GM12878 (cell line): ENCODE results near the gene LRCH2. TPM values are rescaled to one million over a fixed set of nuclear protein-coding genes. Genes with fewer than 3 reads are reported as not detected.

ENCODE experiments used
- ATAC-seq: fragments of 200-7000 bp; cut with Tn5 transposase; 3 replicates; pipeline ENCODE4 v1.9.1; 2020; ENCODE audit warnings: mild to moderate bottlenecking, moderate library complexity
- BruUV-seq: library from RNA; stranded (reverse); fragments of 400-500 nt; replicated peaks from 2 replicates; lab custom pipeline; 2021; lab: Mats Ljungman, UMichigan
- CTCF ChIA-PET: fragments of 300-600 bp; sonication (Branson Sonifier 250); formaldehyde crosslinking; extraction: SDS; loops from one replicate; lab custom pipeline; 2021; ENCODE audit warnings: inconsistent platforms; lab: Yijun Ruan, JAX
- POLR2A ChIA-PET: fragments of 350-600 bp; formaldehyde crosslinking; extraction: SDS; loops from one replicate; lab custom pipeline; 2021; ENCODE audit warnings: inconsistent platforms; lab: Charles Lee
- RAD21 ChIA-PET: fragments of 300-600 bp; sonication (Branson Sonifier 250); formaldehyde crosslinking; loops from one replicate; lab custom pipeline; 2023; ENCODE audit warnings: antibody characterized with exemption; ENCODE audit not compliant: unreplicated experiment; lab: Charles Lee
- SMC1A ChIA-PET: fragments of 300-600 bp; sonication (Branson Sonifier 250); formaldehyde crosslinking; loops from one replicate; lab custom pipeline; 2023; ENCODE audit not compliant: unreplicated experiment, uncharacterized antibody; lab: Charles Lee
- DNase-seq: peaks from one replicate; pipeline ENCODE4 v3.0.0-alpha.2; 2011; ENCODE audit warnings: low read depth, low spot score
- FAIRE-seq: peaks from 3 replicates; lab custom pipeline; 2011; peaks lifted over from hg19 to GRCh38; lab: Jason Lieb, UNC
- H2AFZ ChIP-seq: 2 replicates; pipeline ENCODE4 v1.6.0; 2011; ENCODE audit warnings: low read depth, low read length, control low read depth; ENCODE audit not compliant: control insufficient read depth
- H3K27ac ChIP-seq: 2 replicates; pipeline ENCODE4 v1.5.1; 2011; ENCODE audit warnings: control low read depth; ENCODE audit not compliant: control insufficient read depth, insufficient read depth
- H3K27me3 ChIP-seq, 2 experiments: replicated peaks in 1 of 2; 2 replicates each; pipeline versions ENCODE4 v1.6.0 to v1.6.1; 2011; ENCODE audit warnings: low read length in 1 of 2; ENCODE audit not compliant: control insufficient read depth in 2 of 2, insufficient read depth in 2 of 2
- H3K36me3 ChIP-seq, 2 experiments: 2 replicates each; pipeline ENCODE4 v1.5.1; 2011; ENCODE audit warnings: low read length in 1 of 2; ENCODE audit not compliant: control insufficient read depth in 2 of 2, insufficient read depth in 2 of 2
- H3K4me1 ChIP-seq: 2 replicates; pipeline ENCODE4 v1.6.1; 2011; ENCODE audit warnings: mild to moderate bottlenecking, low read length, moderate library complexity, mixed read lengths; ENCODE audit not compliant: control insufficient read depth, insufficient read depth
- H3K4me2 ChIP-seq: 2 replicates; pipeline ENCODE4 v1.6.0; 2011; ENCODE audit warnings: control low read depth; ENCODE audit not compliant: control insufficient read depth, insufficient read depth
- H3K4me3 ChIP-seq: fragments of 200-600 bp; sonication (generic); 2 replicates; pipeline ENCODE4 v1.5.1; 2016
- H3K79me2 ChIP-seq: 2 replicates; pipeline ENCODE4 v1.6.0; 2011; ENCODE audit warnings: low read length; ENCODE audit not compliant: control insufficient read depth, insufficient read depth
- H3K9ac ChIP-seq: 2 replicates; pipeline ENCODE4 v1.8.0; 2011; ENCODE audit warnings: low read length, control low read depth, mixed read lengths; ENCODE audit not compliant: control insufficient read depth, insufficient read depth
- H3K9me3 ChIP-seq: replicated peaks from 3 replicates; pipeline ENCODE4 v1.5.1; 2011; ENCODE audit warnings: mild to moderate bottlenecking, low read length; ENCODE audit not compliant: control insufficient read depth, insufficient read depth
- H4K20me1 ChIP-seq: 2 replicates; pipeline ENCODE4 v1.6.0; 2011; ENCODE audit not compliant: control insufficient read depth, insufficient read depth
- CREM ChIP-seq: IDR thresholded peaks from 2 replicates; pipeline ENCODE4 v1.6.1; 2014; ENCODE audit warnings: antibody characterized with exemption, low read depth
- E2F8 ChIP-seq: fragments of 450-650 bp; IDR thresholded peaks from 2 replicates; pipeline ENCODE4 v1.6.1; 2018; ENCODE audit warnings: mild to moderate bottlenecking, low read depth, moderate library complexity; ENCODE audit not compliant: partially characterized antibody
- HDAC2 ChIP-seq: fragments of 200-600 bp; sonication (generic); IDR thresholded peaks from 2 replicates; pipeline ENCODE4 v1.6.1; 2017
- HDGF ChIP-seq: fragments of 450-650 bp; IDR thresholded peaks from 2 replicates; pipeline ENCODE4 v1.6.1; 2016; ENCODE audit warnings: antibody characterized with exemption
- HSF1 ChIP-seq: fragments of 150-350 bp; IDR thresholded peaks from 2 replicates; pipeline ENCODE4 v1.6.1; 2014; ENCODE audit warnings: mild to moderate bottlenecking, low read depth, low read length
- IKZF2 ChIP-seq, 2 experiments: fragments of 450-650 bp; IDR thresholded peaks; 2 replicates each; pipeline ENCODE4 v1.6.1; 2017; ENCODE audit warnings: mild to moderate bottlenecking in 2 of 2, moderate library complexity in 2 of 2
- MTA2 ChIP-seq: fragments of 450-650 bp; IDR thresholded peaks from 2 replicates; pipeline ENCODE4 v1.6.1; 2016; ENCODE audit warnings: low read depth, mild to moderate bottlenecking, moderate library complexity
- MYC ChIP-seq: IDR thresholded peaks from 2 replicates; pipeline ENCODE4 v1.6.1; 2011; ENCODE audit warnings: mild to moderate bottlenecking, low read length, moderate library complexity, inconsistent platforms; ENCODE audit not compliant: insufficient read depth, insufficient replicate concordance, insufficient read length, severe bottlenecking
- NBN ChIP-seq: fragments of 450-650 bp; IDR thresholded peaks from 2 replicates; pipeline ENCODE4 v1.6.1; 2016
- NFYA ChIP-seq: IDR thresholded peaks from 2 replicates; pipeline ENCODE4 v1.6.1; 2011; ENCODE audit warnings: low read depth, mild to moderate bottlenecking, low read length, improper control_type of control experiment, borderline replicate concordance
- NKRF ChIP-seq: fragments of 450-650 bp; conservative IDR thresholded peaks from 2 replicates; pipeline ENCODE4 v1.6.1; 2017; ENCODE audit warnings: mild to moderate bottlenecking, moderate library complexity
- POLR2AphosphoS5 ChIP-seq: IDR thresholded peaks from 2 replicates; pipeline ENCODE4 v1.6.1; 2011; ENCODE audit warnings: mild to moderate bottlenecking, low read length, inconsistent platforms
- STAT3 ChIP-seq: IDR thresholded peaks from 2 replicates; pipeline ENCODE4 v1.6.1; 2011; ENCODE audit warnings: low read depth, low read length, improper control_type of control experiment
- TCF7 ChIP-seq: IDR thresholded peaks from 2 replicates; pipeline ENCODE4 v1.6.1; 2014; ENCODE audit warnings: antibody characterized with exemption, borderline replicate concordance
- ZBTB40 ChIP-seq: fragments of 450-650 bp; IDR thresholded peaks from 2 replicates; pipeline ENCODE4 v1.6.1; 2016; ENCODE audit warnings: mild to moderate bottlenecking, moderate library complexity, borderline replicate concordance
- ZSCAN29 ChIP-seq: fragments of 450-650 bp; IDR thresholded peaks from 2 replicates; pipeline ENCODE4 v1.6.1; 2017; ENCODE audit warnings: mild to moderate bottlenecking, moderate library complexity
- WGBS: methylation state at CpG from one replicate; pipeline ENCODE4 v1.1.6; 2016; ENCODE audit warnings: low lambda C conversion rate; ENCODE audit not compliant: insufficient replicate concordance, insufficient coverage; ENCODE audit errors: missing lambda C conversion rate; 5-methylcytosine and 5-hydroxymethylcytosine counted together
- in situ Hi-C: fragments of 300-500 bp; cut with MboI; formaldehyde crosslinking; loops from 9 replicates; pipeline ENCODE4 v1.14.3; 2018; ENCODE audit warnings: mixed read lengths
- intact Hi-C: fragments of 100-400 bp; cut with micrococcal nuclease; formaldehyde crosslinking; loops from one replicate; pipeline ENCODE4 v1.14.2; 2022; ENCODE audit not compliant: unreplicated experiment
- polyA plus RNA-seq, 11 experiments: library from polyadenylated mRNA; depleted of rRNA in 4 of 11; unstranded in 6 of 11; stranded (reverse) in 5 of 11; fragments of >200 nt; fragmentation: Nextera tagmentation in 4 of 11; fragmentation: Illumina TruSeq in 1 of 11; extraction: Ambion mirVana in 4 of 11; extraction: Trizol in 1 of 11; gene quantifications; 1 replicate in 1 of 11; 2 replicates in 10 of 11; pipeline versions ENCODE4 v1.2.1 to v1.2.3, GENCODE V29; 2011 to 2016; ENCODE audit warnings: inconsistent platforms in 2 of 11, missing spikeins in 2 of 11, low read depth in 1 of 11
- total RNA-seq, 4 experiments: library from RNA; depleted of rRNA in 3 of 4; stranded (reverse); fragments of >200 nt in 3 of 4; fragmentation: Illumina TruSeq in 1 of 4; extraction: Trizol in 1 of 4; gene quantifications; 2 replicates each; pipeline versions ENCODE4 v1.2.1 to v1.2.3, GENCODE V29; 2013 to 2021

Gene LRCH2
- total and polyA plus RNA-seq, 10 of the 15 experiments (the other 5 are each of a cell fraction or from before 2014, with no cell fraction given), result 0.01 to 0.10 (median 0.03) TPM; not detected in 7

- Histone ChIP-seq H3K4me2 (no peak overlapping the region), H3K4me1 (no peaks in the 10 kb centered on the region), H4K20me1 (no peaks in the 10 kb centered on the region), H3K9ac (no peak overlapping the region), H3K9me3 (no peaks in the 10 kb centered on the region; the same call in 2 of the 3 replicates), H3K27ac (no peak overlapping the region), H3K36me3 (no peaks in the 10 kb centered on the region), H3K27me3 (no peaks in the 10 kb centered on the region), H3K4me3 (no peak overlapping the region), H3K79me2 (no peaks in the 10 kb centered on the region), H2AFZ (no peak overlapping the region)
- ATAC-seq (no peak), FAIRE-seq (no peak), DNase-seq (no peak)
- 0% methylated on average over 1 of the region's 1 CpG for WGBS
- ChIA-PET SMC1A (no interaction called here), RAD21 (no interaction called here), POLR2A (no interaction called here), CTCF (no interaction called here)
- intact Hi-C loops (no loop called here), in situ Hi-C loops (no loop called here)
- no TSS peak for BruUV-seq
- TF ChIP-seq CREM, result no peak
- no peak for TF ChIP-seq E2F8
- no peak for TF ChIP-seq NKRF
- no peak for TF ChIP-seq MTA2
- no peak for TF ChIP-seq POLR2AphosphoS5
- TF ChIP-seq STAT3, result no peak
- TF ChIP-seq IKZF2 (IDR thresholded peaks at IDR 0.05), result no peak
- no peak for TF ChIP-seq ZSCAN29
- TF ChIP-seq NBN, result no peak
- no peak for TF ChIP-seq ZBTB40
- no peak for TF ChIP-seq MYC
- TF ChIP-seq HDGF, result no peak
- no peak for TF ChIP-seq NFYA
- TF ChIP-seq HSF1, result no peak
- no peak for TF ChIP-seq TCF7
- no peak for TF ChIP-seq HDAC2
These were observed 29.9 kb downstream of the LRCH2 start for GRCh38 chrX:115204040-115204439.
